ENCODE data around the gene MAGEH1. TPM values are rescaled to one million over a fixed set of nuclear protein-coding genes. Genes with fewer than 3 reads are reported as not detected.
A peak's percentile ranks its signal among the peaks of the same experiment; 100 is the strongest.
"Not testable (repeated sequence)": the region's sequence is repeated elsewhere in the genome, so short reads cannot be mapped to it uniquely, and the experiment has no call there.

The MAGEH1 gene
- total RNA-seq, 2 experiments from 2014 or later: 14.3 to 16.1 TPM

- H3K27me3 Mint-ChIP-seq; H3K4me3 Mint-ChIP-seq; H3K9me3 Mint-ChIP-seq; DNase-seq; CTCF ChIA-PET; H3K36me3 Mint-ChIP-seq (ENCODE audit: low read depth); POLR2A ChIA-PET; H3K4me1 Mint-ChIP-seq; H3K27ac Mint-ChIP-seq: not testable (repeated sequence)
Observed at GRCh38 chrX:55479956-55480355, 28.0 kb downstream of the MAGEH1 start.

- Mint-ChIP-seq H3K9me3 (no peaks in the 10 kb centered on the region), H3K4me1 (no peaks in the 10 kb centered on the region), H3K4me3 (no peak overlapping the region), H3K27me3 (no peaks in the 10 kb centered on the region), H3K36me3 (ENCODE audit: low read depth) (no peaks in the 10 kb centered on the region), H3K27ac (no peak overlapping the region)
- no peak for DNase-seq
- ChIA-PET CTCF (no interaction called here), POLR2A (no interaction called here)
Observed at GRCh38 chrX:55480390-55481062, 28.6 kb downstream of the MAGEH1 start.

GRCh38 chrX:55484948-55485347, 33.0 kb downstream of the MAGEH1 start:
- H3K27ac Mint-ChIP-seq: no peak overlapping the region
- H3K9me3 Mint-ChIP-seq: no peaks in the 10 kb centered on the region
- ChIA-PET CTCF (no interaction called here), POLR2A (no interaction called here)
- peaks cover 14% of the 10 kb centered on the region for H3K4me1 Mint-ChIP-seq
- H3K4me3 Mint-ChIP-seq: no peak overlapping the region
- no peaks in the 10 kb centered on the region for H3K27me3 Mint-ChIP-seq
- DNase-seq: no peak
- no peaks in the 10 kb centered on the region for H3K36me3 Mint-ChIP-seq (ENCODE audit: low read depth)

- no peak overlapping the region for H3K4me3 Mint-ChIP-seq
- POLR2A ChIA-PET: interaction anchor here (1.1 kb wide), 1 partner anchor 35 kb away, joined by 3 read pairs; the partner anchor contains the start of gene MAGEH1
- H3K27ac Mint-ChIP-seq: no peak overlapping the region
- CTCF ChIA-PET: no interaction called here
- DNase-seq: no peak
- no peaks in the 10 kb centered on the region for H3K27me3 Mint-ChIP-seq
- H3K9me3 Mint-ChIP-seq: no peaks in the 10 kb centered on the region
- H3K4me1 Mint-ChIP-seq: peaks cover 21% of the 10 kb centered on the region
- H3K36me3 Mint-ChIP-seq (ENCODE audit: low read depth): no peaks in the 10 kb centered on the region
Observed at GRCh38 chrX:55486736-55487135, 34.8 kb downstream of the MAGEH1 start.

- no peak for DNase-seq
- no peak overlapping the region for H3K27ac Mint-ChIP-seq
- no peak overlapping the region for H3K4me3 Mint-ChIP-seq
- no peaks in the 10 kb centered on the region for H3K27me3 Mint-ChIP-seq
- H3K9me3 Mint-ChIP-seq: no peaks in the 10 kb centered on the region
- CTCF ChIA-PET: no interaction called here
- H3K4me1 Mint-ChIP-seq: peaks cover 21% of the 10 kb centered on the region
- POLR2A ChIA-PET: interaction anchor here (1.1 kb wide), 1 partner anchor 35 kb away, joined by 3 read pairs; the partner anchor contains the start of gene MAGEH1
- no peaks in the 10 kb centered on the region for H3K36me3 Mint-ChIP-seq (ENCODE audit: low read depth)
Observed at GRCh38 chrX:55487143-55487542, 35.2 kb downstream of the MAGEH1 start.

- Mint-ChIP-seq H3K4me3 (peak overlapping the region; percentile 71), H3K9me3 (no peaks in the 10 kb centered on the region), H3K36me3 (ENCODE audit: low read depth) (no peaks in the 10 kb centered on the region), H3K27ac (peak overlapping the region; percentile 68), H3K4me1 (peaks cover 21% of the 10 kb centered on the region), H3K27me3 (no peaks in the 10 kb centered on the region)
- no peak for DNase-seq
- POLR2A ChIA-PET: interaction anchor here (1.3 to 3.4 kb wide), 6 partner anchors 36 to 1443 kb away, joined by 5 to 28 read pairs (median 12); partner anchors contain the start of genes APEX2, MAGEH1, PHF8 and RRAGB
- CTCF ChIA-PET: interaction anchor here (1.0 to 2.2 kb wide), 3 partner anchors 36 to 327 kb away, joined by 3 to 10 read pairs (median 5); partner anchors contain the start of gene MAGEH1
Observed at GRCh38 chrX:55488006-55488592, 36.2 kb downstream of the MAGEH1 start.

GRCh38 chrX:55488593-55489313, 36.8 kb downstream of the MAGEH1 start:
- Mint-ChIP-seq H3K9me3 (no peaks in the 10 kb centered on the region), H3K4me3 (peak overlapping the region; percentile 88), H3K4me1 (peaks cover 21% of the 10 kb centered on the region), H3K27ac (peak overlapping the region; percentile 90), H3K36me3 (ENCODE audit: low read depth) (no peaks in the 10 kb centered on the region), H3K27me3 (no peaks in the 10 kb centered on the region)
- peak; percentile 65 for DNase-seq
- POLR2A ChIA-PET: interaction anchor here (0.6 to 3.4 kb wide), 9 partner anchors 37 to 1444 kb away, joined by 3 to 28 read pairs (median 6); partner anchors contain the start of genes APEX2, MAGEH1, PHF8 and RRAGB
- CTCF ChIA-PET: interaction anchor here (0.8 to 2.2 kb wide), 5 partner anchors 36 to 760 kb away, joined by 3 to 10 read pairs (median 3); partner anchors contain the start of genes MAGEH1 and RRAGB

- Mint-ChIP-seq H3K27me3 (no peaks in the 10 kb centered on the region), H3K4me3 (peak within 1 kb of the TSS; percentile 88), H3K27ac (peak within 1 kb of the TSS; percentile 90), H3K4me1 (peaks cover 21% of the 10 kb centered on the region), H3K36me3 (ENCODE audit: low read depth) (no peaks in the 10 kb centered on the region), H3K9me3 (no peaks in the 10 kb centered on the region)
- POLR2A ChIA-PET: interaction anchor here (0.6 to 3.4 kb wide), 9 partner anchors 37 to 1444 kb away, joined by 3 to 28 read pairs (median 6); partner anchors contain the start of genes APEX2, MAGEH1, PHF8 and RRAGB
- CTCF ChIA-PET: interaction anchor here (0.8 to 2.2 kb wide), 4 partner anchors 37 to 759 kb away, joined by 3 to 10 read pairs (median 4); partner anchors contain the start of genes MAGEH1 and RRAGB
- DNase-seq: no peak
Observed at GRCh38 chrX:55489314-55490009, 37.5 kb downstream of the MAGEH1 start, which contains the start of gene USP51. TSS of gene USP51 (minus strand) at chrX:55489848. CDS start at chrX:55488939, 909 bp downstream.

- no peaks in the 10 kb centered on the region for H3K9me3 Mint-ChIP-seq
- H3K4me1 Mint-ChIP-seq: peaks cover 21% of the 10 kb centered on the region
- H3K4me3 Mint-ChIP-seq: peak overlapping the region; percentile 88
- no peaks in the 10 kb centered on the region for H3K36me3 Mint-ChIP-seq (ENCODE audit: low read depth)
- no peak for DNase-seq
- no peaks in the 10 kb centered on the region for H3K27me3 Mint-ChIP-seq
- ChIA-PET CTCF (interaction anchor here (1.3 kb wide), 1 partner anchor 1236 kb away, joined by 3 read pairs; no protein-coding TSS in a partner anchor), POLR2A (interaction anchor here (3.4 kb wide), 1 partner anchor 38 kb away, joined by 28 read pairs; the partner anchor contains the start of gene MAGEH1)
- peak overlapping the region; percentile 90 for H3K27ac Mint-ChIP-seq
Observed at GRCh38 chrX:55490121-55490520, 38.2 kb downstream of the MAGEH1 start.

GRCh38 chrX:55490974-55491373, 39.0 kb downstream of the MAGEH1 start:
- no peaks in the 10 kb centered on the region for H3K9me3 Mint-ChIP-seq
- no peak for DNase-seq
- no peak overlapping the region for H3K4me3 Mint-ChIP-seq
- POLR2A ChIA-PET: interaction anchor here (3.4 kb wide), 1 partner anchor 39 kb away, joined by 28 read pairs; the partner anchor contains the start of gene MAGEH1
- H3K4me1 Mint-ChIP-seq: peaks cover 21% of the 10 kb centered on the region
- H3K36me3 Mint-ChIP-seq (ENCODE audit: low read depth): no peaks in the 10 kb centered on the region
- H3K27ac Mint-ChIP-seq: no peak overlapping the region
- no peaks in the 10 kb centered on the region for H3K27me3 Mint-ChIP-seq
- CTCF ChIA-PET: interaction anchor here (1.3 kb wide), 1 partner anchor 1236 kb away, joined by 3 read pairs; no protein-coding TSS in a partner anchor

Measured in activated CD4-positive, alpha-beta memory T cell treated with anti-CD3 and anti-CD28 coated beads, Interleukin-2, amount 10 ng/mL, durations not matched to agents 7 days and 5 days (primary cell).